HG03196 (cell line): ENCODE results near the gene ARHGAP44.

Experiments used
- ATAC-seq: cut with Tn5 transposase; IDR thresholded peaks from one replicate; pipeline ENCODE4 v1.9.1; 2021; ENCODE audit not compliant: unreplicated experiment

The ARHGAP44 gene

GRCh38 chr17:12789481-12790248 is at the start of gene ARHGAP44:
Gene ARHGAP44, plus strand, starts transcription at chr17:12789498. Its CDS starts 341 bp downstream, at chr17:12789839.
- ATAC-seq: peak; percentile 55

GRCh38 chr17:12739500-12739899 is 49.8 kb upstream of the ARHGAP44 start:
- no peak for ATAC-seq

- no peak for ATAC-seq
Measured at GRCh38 chr17:12743046-12743445, 46.3 kb upstream of the ARHGAP44 start.

GRCh38 chr17:12744298-12744697 is 45.0 kb upstream of the ARHGAP44 start:
- ATAC-seq: no peak

- ATAC-seq: no peak
Measured at GRCh38 chr17:12744786-12745185, 44.5 kb upstream of the ARHGAP44 start.

GRCh38 chr17:12745486-12745885 is 43.8 kb upstream of the ARHGAP44 start:
- no peak for ATAC-seq

- no peak for ATAC-seq
Measured at GRCh38 chr17:12756786-12757185, 32.5 kb upstream of the ARHGAP44 start.

GRCh38 chr17:12759090-12759489 is 30.2 kb upstream of the ARHGAP44 start:
- ATAC-seq: no peak

- ATAC-seq: no peak
Measured at GRCh38 chr17:12765548-12765947, 23.8 kb upstream of the ARHGAP44 start.

- no peak for ATAC-seq
Measured at GRCh38 chr17:12768255-12768654, 21.0 kb upstream of the ARHGAP44 start.

- ATAC-seq: no peak
Measured at GRCh38 chr17:12769981-12770380, 19.3 kb upstream of the ARHGAP44 start.

GRCh38 chr17:12773153-12773552 is 16.1 kb upstream of the ARHGAP44 start:
- no peak for ATAC-seq

GRCh38 chr17:12789075-12789480 is 220 bp upstream of the ARHGAP44 start:
- ATAC-seq: peak; percentile 92

- no peak for ATAC-seq
Measured at GRCh38 chr17:12790249-12791106, 1.2 kb downstream of the ARHGAP44 start.

- ATAC-seq: no peak
Measured at GRCh38 chr17:12794919-12795532, 5.7 kb downstream of the ARHGAP44 start.

GRCh38 chr17:12800855-12801365 is 11.6 kb downstream of the ARHGAP44 start:
- no peak for ATAC-seq

- ATAC-seq: no peak
Measured at GRCh38 chr17:12806630-12807029, 17.3 kb downstream of the ARHGAP44 start.

GRCh38 chr17:12808723-12809122 is 19.4 kb downstream of the ARHGAP44 start:
- ATAC-seq: no peak

- ATAC-seq: no peak
Measured at GRCh38 chr17:12812877-12813276, 23.6 kb downstream of the ARHGAP44 start.

- no peak for ATAC-seq
Measured at GRCh38 chr17:12813664-12814063, 24.4 kb downstream of the ARHGAP44 start.

- ATAC-seq: no peak
Measured at GRCh38 chr17:12814718-12815117, 25.4 kb downstream of the ARHGAP44 start.
